Stimulated activated naive B cell treated with anti-CD40 and anti-IgM and Interleukin-4, amounts not matched to agents 10 μg/mL and 1 μg/mL and 100 μg/mL, for 72 hours (primary cell): ENCODE results near the gene COG4.

Experiments
- ATAC-seq, 2 donors: fragments of 150-1000 bp; cut with Tn5 transposase; replicated peaks; 2 replicates each; pipeline ENCODE4 v1.10.0; 2021; ENCODE audit warnings: moderate library complexity in 1 of 2
- DNase-seq: peaks from one replicate; pipeline ENCODE4 v3.0.0; 2021
- H3K27ac Mint-ChIP-seq: one replicate; pipeline ENCODE4 v1.8.0; 2022; ENCODE audit warnings: mild to moderate bottlenecking, mixed read lengths
- H3K27me3 Mint-ChIP-seq, 2 donors: one replicate each; pipeline ENCODE4 v1.8.0; 2022; ENCODE audit warnings: mixed read lengths in 2 of 2
- H3K36me3 Mint-ChIP-seq, 2 donors: one replicate each; pipeline ENCODE4 v1.8.0; 2022; ENCODE audit warnings: mixed read lengths in 2 of 2, mild to moderate bottlenecking in 1 of 2
- H3K4me1 Mint-ChIP-seq, 2 donors: one replicate each; pipeline ENCODE4 v1.8.0; 2022; ENCODE audit warnings: mixed read lengths in 2 of 2, mild to moderate bottlenecking in 1 of 2
- H3K4me3 Mint-ChIP-seq, 2 donors: one replicate each; pipeline ENCODE4 v1.8.0; 2022; ENCODE audit warnings: mild to moderate bottlenecking in 2 of 2, mixed read lengths in 2 of 2, moderate library complexity in 1 of 2
- H3K9me3 Mint-ChIP-seq, 2 donors: one replicate each; pipeline ENCODE4 v1.8.0; 2022; ENCODE audit warnings: mixed read lengths in 2 of 2, mild to moderate bottlenecking in 1 of 2

COG4 gene

DNA sequence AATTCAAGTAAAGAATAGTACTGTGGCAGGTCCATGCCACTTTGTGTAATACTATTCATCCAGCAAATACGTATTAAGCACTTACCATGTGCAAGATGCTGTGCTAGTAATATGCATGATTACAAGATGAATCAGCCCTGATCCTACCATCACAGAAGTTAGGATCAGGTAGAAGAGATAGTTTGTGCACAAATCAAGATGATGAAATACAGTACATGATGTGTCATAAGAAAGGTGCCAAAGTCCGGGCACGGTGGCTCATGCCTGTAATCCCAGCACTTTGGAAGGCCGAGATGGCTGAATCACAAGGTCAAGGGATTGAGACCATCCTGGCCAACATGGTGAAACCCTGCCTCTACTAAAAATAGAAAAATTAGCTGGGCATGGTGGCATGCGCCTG lies 10.9 kb downstream of the COG4 start:
- no peak overlapping the region for H3K4me3 Mint-ChIP-seq
- no peak overlapping the region for H3K27ac Mint-ChIP-seq
- H3K9me3 Mint-ChIP-seq, result no peaks in the 10 kb centered on the region
- ATAC-seq (no peak), DNase-seq (no peak)
- H3K4me1 Mint-ChIP-seq, result peaks cover 3 to 6% of the 10 kb centered on the region in 2 donors
- peaks cover 27 to 32% of the 10 kb centered on the region in 2 donors for H3K36me3 Mint-ChIP-seq
- H3K27me3 Mint-ChIP-seq, result no peaks in the 10 kb centered on the region

DNA sequence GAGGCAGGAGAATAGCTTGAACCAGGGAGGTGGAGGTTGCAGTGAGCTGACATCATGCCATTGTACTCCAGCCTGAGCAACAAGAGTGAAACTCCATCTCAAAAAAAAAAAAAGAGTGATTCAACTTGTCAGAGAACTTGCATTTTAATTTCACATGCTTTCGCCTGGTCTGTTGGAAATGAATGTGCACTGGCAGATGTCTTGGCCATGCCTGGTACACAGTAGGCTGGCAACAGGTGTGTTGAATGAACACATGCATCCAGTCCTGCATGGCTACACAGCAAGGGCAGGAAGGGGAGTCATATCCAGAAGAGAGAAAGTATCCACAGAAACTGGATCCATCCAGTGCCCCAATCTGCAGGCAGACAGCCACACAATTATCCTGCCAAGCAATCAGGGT lies 11.5 kb downstream of the COG4 start:
- H3K4me3 Mint-ChIP-seq, result no peak overlapping the region
- DNase-seq (no peak), ATAC-seq (no peak)
- H3K9me3 Mint-ChIP-seq, result no peaks in the 10 kb centered on the region
- H3K4me1 Mint-ChIP-seq, result peaks cover 3 to 6% of the 10 kb centered on the region in 2 donors
- peaks cover 28 to 30% of the 10 kb centered on the region in 2 donors for H3K36me3 Mint-ChIP-seq
- no peak overlapping the region for H3K27ac Mint-ChIP-seq
- H3K27me3 Mint-ChIP-seq, result no peaks in the 10 kb centered on the region

DNA sequence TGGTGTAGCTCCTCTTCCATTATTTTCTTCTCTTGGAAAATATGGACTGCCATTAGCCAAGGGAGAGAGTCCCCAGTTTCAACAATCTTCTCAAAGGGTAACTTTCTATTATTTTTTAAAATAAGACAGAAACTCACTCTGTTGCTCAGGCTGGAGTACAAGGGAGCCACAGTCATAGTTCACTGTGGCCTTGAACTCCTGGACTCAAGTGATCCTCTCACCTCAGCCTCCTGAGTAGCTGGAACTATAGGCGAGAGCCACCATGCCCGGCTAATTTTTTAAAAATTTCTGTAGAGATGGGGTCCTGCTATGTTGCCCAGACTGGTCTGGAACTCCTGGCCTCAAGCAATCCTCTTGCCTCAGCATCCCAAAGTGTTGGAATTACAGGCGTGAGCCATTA lies 13.1 kb downstream of the COG4 start:
- no peak overlapping the region for H3K4me3 Mint-ChIP-seq
- H3K4me1 Mint-ChIP-seq, result peaks cover 3 to 6% of the 10 kb centered on the region in 2 donors
- H3K27ac Mint-ChIP-seq, result no peak overlapping the region
- no peak for ATAC-seq
- DNase-seq, result no peak
- no peaks in the 10 kb centered on the region for H3K9me3 Mint-ChIP-seq
- H3K27me3 Mint-ChIP-seq, result no peaks in the 10 kb centered on the region
- H3K36me3 Mint-ChIP-seq, result peaks cover 24 to 30% of the 10 kb centered on the region in 2 donors

DNA sequence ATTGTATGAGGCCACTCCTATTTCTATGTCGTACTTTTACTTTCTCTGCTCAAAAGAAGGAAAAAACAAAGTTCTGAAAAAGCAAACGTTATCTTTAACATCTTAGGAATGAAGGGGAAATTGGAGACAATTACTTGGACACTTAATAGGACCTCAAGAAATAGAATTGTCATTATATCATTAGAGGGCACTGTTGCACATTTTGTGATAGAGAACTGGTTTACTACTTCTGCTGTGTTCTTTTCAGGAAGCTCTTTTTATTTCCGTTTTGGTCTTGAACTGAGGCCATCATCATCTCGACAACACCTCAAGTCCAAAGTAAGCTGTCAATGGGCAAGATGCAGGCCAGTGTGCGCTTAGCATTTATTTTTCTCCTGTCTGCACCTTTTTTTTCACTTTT lies 14.6 kb downstream of the COG4 start:
- Mint-ChIP-seq H3K9me3 (no peaks in the 10 kb centered on the region), H3K27me3 (no peaks in the 10 kb centered on the region), H3K36me3 (peaks cover 28% of the 10 kb centered on the region in 2 donors), H3K4me1 (peaks cover 5 to 6% of the 10 kb centered on the region in 2 donors), H3K4me3 (no peak overlapping the region), H3K27ac (no peak overlapping the region)
- ATAC-seq, result no peak
- no peak for DNase-seq

DNA sequence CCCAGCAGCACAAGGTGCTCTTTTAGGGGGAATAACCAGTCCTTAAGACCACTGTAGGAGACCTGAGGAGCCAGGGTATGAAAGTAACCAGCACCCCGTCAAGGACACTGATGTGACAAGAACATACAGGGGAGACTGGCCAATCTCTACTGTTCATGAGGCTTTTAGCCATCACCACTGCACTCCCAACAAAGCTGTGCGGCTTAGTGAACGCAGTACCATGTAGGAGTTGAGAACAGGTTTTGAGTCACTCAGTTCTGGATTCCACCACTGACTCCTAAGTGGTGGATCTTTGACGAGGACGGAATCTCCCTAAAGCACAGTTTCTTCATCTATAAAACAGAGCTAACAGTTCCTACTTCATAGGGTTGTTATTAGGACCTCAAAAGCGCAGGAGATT lies 26.8 kb downstream of the COG4 start:
- ATAC-seq (peak in 1 of 2 donors; percentile 45), DNase-seq (no peak)
- no peak overlapping the region for H3K4me3 Mint-ChIP-seq
- peaks cover 18 to 35% of the 10 kb centered on the region in 2 donors for H3K36me3 Mint-ChIP-seq
- H3K9me3 Mint-ChIP-seq, result no peaks in the 10 kb centered on the region
- H3K4me1 Mint-ChIP-seq, result peaks cover 0 to 1% of the 10 kb centered on the region in 2 donors
- no peak overlapping the region for H3K27ac Mint-ChIP-seq
- no peaks in the 10 kb centered on the region for H3K27me3 Mint-ChIP-seq

DNA sequence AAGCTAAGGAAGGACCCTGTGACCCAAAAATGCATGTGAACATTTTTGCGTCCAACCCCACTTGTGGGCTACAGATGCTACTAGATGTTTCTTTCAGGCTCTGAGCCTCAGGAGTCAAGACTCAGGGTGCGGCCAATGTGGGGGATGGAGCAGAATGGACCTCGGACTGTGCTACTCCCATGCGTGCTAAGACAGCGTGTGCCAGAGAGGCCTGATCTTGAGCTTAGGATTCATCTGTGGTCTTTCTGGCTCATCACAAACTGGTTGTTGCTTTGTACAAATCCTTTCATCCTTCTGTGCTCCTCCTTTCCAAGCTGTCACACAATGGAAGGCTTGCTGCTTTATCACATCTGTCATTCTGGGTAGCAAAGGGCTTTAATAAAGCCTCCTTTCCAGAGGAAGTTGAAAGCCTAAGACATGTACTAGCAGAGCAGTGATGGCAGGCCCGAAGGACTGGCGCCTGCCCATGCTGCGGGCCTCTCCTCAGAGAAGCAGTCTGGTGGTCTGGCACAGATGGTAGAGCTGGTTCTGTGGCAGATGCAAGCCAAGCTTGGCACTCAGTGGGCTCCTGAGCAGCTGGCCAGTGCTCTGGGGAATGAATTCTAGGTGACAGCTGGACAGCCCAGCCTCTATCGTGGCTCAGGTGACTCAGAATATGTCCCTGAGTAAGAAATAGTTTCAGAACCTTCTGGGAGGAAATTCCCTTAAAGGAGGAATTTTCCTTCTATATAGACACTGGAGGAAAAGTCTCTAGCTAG lies 27.8 kb downstream of the COG4 start:
- DNase-seq (no peak), ATAC-seq (no peak)
- peaks cover 15 to 30% of the 10 kb centered on the region in 2 donors for H3K36me3 Mint-ChIP-seq
- peaks cover 0 to 1% of the 10 kb centered on the region in 2 donors for H3K4me1 Mint-ChIP-seq
- H3K27me3 Mint-ChIP-seq, result no peaks in the 10 kb centered on the region
- H3K9me3 Mint-ChIP-seq, result no peaks in the 10 kb centered on the region
- peak overlapping the region; percentile 31 for H3K27ac Mint-ChIP-seq
- H3K4me3 Mint-ChIP-seq, result no peak overlapping the region

DNA sequence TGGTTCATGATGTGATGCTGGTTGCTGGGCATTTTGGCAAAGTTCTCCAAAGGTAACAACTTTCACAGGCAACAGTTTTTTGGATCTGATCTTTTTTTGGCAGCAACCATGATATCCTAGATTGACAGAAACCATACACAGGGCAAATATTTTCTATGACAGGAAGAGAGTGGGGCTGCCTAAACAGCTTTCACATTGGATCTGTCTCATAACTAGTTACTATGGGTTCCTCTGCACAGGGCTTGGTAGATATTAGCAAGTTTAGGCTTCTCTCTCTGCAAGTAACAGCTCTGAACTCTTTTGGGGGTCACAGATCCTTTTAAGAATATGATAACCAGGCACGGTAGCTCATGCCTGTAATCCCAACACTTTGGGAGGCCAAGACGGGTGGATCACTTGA lies 28.6 kb downstream of the COG4 start:
- ATAC-seq (no peak), DNase-seq (no peak)
- Mint-ChIP-seq H3K36me3 (peaks cover 17 to 37% of the 10 kb centered on the region in 2 donors), H3K4me1 (peaks cover 0 to 1% of the 10 kb centered on the region in 2 donors), H3K27me3 (no peaks in the 10 kb centered on the region), H3K27ac (no peak overlapping the region), H3K4me3 (no peak overlapping the region), H3K9me3 (no peaks in the 10 kb centered on the region)

DNA sequence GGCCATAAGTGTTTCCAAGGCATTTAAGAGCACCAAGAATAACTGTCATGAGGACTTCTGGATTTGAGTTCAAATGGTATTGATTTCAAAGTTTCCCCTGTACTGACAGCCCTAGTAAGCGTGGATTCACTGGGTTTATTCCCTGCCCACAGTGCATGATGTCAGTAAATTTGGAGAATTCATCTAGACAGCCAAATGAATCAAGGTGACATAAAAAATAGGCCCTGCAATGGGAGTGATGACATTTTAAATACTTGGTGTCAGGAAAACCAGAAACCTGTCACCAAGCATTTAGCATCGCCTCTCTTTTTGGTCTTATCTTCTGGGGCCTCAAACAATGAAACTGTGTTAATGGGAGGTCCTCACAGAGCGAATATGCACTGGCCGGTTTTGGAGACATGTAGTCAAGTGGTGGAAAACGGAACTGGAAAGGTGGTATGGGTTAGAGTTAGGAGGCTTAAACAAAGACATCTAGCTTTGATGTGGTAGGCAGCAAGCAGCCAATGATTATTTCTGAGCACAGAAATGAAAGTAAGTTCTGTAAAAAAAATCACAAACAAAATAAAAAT lies 29.1 kb downstream of the COG4 start:
- ATAC-seq (no peak), DNase-seq (no peak)
- no peak overlapping the region for H3K4me3 Mint-ChIP-seq
- peaks cover 0 to 1% of the 10 kb centered on the region in 2 donors for H3K4me1 Mint-ChIP-seq
- H3K27ac Mint-ChIP-seq, result no peak overlapping the region
- H3K27me3 Mint-ChIP-seq, result no peaks in the 10 kb centered on the region
- H3K36me3 Mint-ChIP-seq, result peaks cover 19 to 40% of the 10 kb centered on the region in 2 donors
- H3K9me3 Mint-ChIP-seq, result no peaks in the 10 kb centered on the region

DNA sequence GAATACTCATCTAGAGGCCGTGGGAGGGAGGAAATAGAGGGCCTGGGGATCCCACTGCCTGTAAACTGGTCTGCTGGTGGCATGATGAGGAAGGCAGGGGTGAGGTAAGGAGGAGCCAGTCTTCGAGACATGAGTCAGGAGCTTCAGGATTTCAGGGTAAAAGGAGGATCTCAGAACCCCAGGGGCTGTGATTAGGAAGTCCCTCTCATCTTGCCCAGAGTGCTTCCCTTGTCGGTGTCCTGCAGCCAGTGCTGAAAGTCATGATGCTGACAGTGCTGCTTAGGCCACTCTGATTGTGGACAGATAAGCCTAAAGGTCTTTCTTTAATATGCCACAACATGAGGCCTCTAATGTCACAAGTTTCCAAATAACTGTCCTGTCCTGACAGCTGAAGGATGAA lies 29.6 kb downstream of the COG4 start:
- Mint-ChIP-seq H3K27ac (no peak overlapping the region), H3K36me3 (peaks cover 19 to 40% of the 10 kb centered on the region in 2 donors), H3K27me3 (no peaks in the 10 kb centered on the region), H3K4me1 (peaks cover 0 to 1% of the 10 kb centered on the region in 2 donors), H3K4me3 (no peak overlapping the region), H3K9me3 (no peaks in the 10 kb centered on the region)
- ATAC-seq (no peak), DNase-seq (no peak)

DNA sequence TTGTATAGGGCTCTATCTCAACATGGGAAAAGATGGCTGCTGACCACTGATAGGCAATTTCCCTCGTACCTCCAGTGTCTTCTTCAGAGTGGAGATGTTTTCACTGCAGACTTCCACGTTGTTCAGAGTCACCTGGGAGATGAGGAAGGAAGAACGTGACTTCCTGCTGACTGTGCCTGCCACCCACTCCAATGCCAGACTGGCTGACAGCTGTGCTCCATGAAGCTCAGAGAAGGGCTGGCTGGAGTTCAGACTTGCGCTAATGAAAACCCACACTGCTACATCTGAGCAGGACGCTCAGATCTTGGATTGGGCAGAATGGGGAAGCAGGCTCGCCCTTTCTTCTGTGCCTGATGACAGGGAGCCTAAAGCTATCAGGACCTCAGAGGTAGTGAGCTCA lies 33.1 kb downstream of the COG4 start:
- Mint-ChIP-seq H3K36me3 (peaks cover 16 to 39% of the 10 kb centered on the region in 2 donors), H3K4me3 (no peak overlapping the region), H3K9me3 (no peaks in the 10 kb centered on the region), H3K27ac (no peak overlapping the region), H3K4me1 (no peaks in the 10 kb centered on the region), H3K27me3 (no peaks in the 10 kb centered on the region)
- ATAC-seq, result peak; percentile 42 to 57
- DNase-seq, result no peak

DNA sequence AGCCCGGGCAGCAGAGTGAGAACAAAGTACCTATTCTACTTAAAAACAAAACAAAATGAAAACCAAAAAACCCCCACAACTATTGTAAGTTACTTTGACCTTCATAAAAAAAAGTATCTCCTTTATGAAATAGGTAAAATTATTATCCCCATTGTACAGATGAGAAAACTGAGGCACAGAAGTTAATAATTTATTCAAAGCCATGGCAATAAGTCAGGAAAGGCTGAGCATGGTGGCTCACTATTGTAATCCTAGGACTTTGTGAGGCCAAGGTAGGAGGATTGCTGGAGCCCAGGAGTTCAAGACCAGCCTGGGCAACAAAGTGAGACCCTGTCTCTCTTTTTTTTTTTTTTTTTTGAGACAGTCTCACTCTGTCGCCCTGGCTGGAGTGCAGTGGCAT lies 38.5 kb downstream of the COG4 start:
- ATAC-seq (no peak), DNase-seq (no peak)
- Mint-ChIP-seq H3K9me3 (no peaks in the 10 kb centered on the region), H3K36me3 (peaks cover 22 to 35% of the 10 kb centered on the region in 2 donors), H3K27ac (no peak overlapping the region), H3K4me1 (no peaks in the 10 kb centered on the region), H3K27me3 (no peaks in the 10 kb centered on the region), H3K4me3 (no peak overlapping the region)

DNA sequence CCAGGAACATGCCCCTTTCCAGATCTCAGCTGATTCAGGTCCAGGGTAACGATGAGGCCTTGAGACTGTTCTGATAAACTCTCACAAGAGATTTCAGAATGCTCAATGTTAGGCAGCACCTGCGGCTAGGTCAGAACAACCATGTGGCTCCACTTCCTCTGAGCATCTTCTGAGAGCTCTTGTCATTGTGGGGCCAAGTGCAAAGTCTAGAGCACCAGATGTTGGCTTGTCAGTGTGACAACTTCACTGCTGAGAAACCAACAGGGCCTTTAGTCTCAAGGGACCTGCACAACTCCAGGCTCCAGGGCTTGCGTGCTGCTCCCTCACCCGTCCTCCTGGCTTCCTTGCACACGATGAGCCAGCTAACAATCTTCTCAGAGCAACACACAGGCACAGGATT lies 39.9 kb downstream of the COG4 start:
- DNase-seq, result no peak
- Mint-ChIP-seq H3K36me3 (peaks cover 22 to 37% of the 10 kb centered on the region in 2 donors), H3K9me3 (no peaks in the 10 kb centered on the region), H3K4me3 (no peak overlapping the region), H3K27me3 (no peaks in the 10 kb centered on the region), H3K4me1 (peaks cover 5 to 8% of the 10 kb centered on the region in 2 donors), H3K27ac (peak overlapping the region; percentile 20)
- peak in 1 of 2 donors; percentile 33 for ATAC-seq

DNA sequence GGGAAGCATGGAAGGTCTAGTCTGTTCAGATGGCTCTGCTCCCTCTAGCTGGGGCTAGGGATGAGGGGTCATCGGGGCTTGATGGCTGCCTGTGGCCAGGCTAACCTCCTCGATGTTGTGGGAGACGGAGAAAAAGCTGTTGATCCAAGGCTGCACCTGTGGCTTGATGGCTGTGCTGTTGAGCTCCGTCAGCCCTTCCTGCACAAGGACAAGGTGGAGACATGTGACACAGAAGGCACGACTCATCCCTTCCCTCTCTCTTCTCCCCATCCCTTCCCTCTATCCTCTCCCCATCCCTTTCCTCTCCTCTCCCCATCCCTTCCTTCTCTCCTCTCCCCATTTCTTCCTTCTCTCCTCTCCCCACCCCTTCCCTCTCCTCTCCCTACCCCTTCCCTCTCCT lies 40.7 kb downstream of the COG4 start:
- Mint-ChIP-seq H3K36me3 (peaks cover 26 to 44% of the 10 kb centered on the region in 2 donors), H3K4me1 (peaks cover 11 to 16% of the 10 kb centered on the region in 2 donors), H3K27ac (peak overlapping the region; percentile 27), H3K9me3 (no peaks in the 10 kb centered on the region), H3K4me3 (no peak overlapping the region), H3K27me3 (no peaks in the 10 kb centered on the region)
- DNase-seq, result no peak
- no peak for ATAC-seq

DNA sequence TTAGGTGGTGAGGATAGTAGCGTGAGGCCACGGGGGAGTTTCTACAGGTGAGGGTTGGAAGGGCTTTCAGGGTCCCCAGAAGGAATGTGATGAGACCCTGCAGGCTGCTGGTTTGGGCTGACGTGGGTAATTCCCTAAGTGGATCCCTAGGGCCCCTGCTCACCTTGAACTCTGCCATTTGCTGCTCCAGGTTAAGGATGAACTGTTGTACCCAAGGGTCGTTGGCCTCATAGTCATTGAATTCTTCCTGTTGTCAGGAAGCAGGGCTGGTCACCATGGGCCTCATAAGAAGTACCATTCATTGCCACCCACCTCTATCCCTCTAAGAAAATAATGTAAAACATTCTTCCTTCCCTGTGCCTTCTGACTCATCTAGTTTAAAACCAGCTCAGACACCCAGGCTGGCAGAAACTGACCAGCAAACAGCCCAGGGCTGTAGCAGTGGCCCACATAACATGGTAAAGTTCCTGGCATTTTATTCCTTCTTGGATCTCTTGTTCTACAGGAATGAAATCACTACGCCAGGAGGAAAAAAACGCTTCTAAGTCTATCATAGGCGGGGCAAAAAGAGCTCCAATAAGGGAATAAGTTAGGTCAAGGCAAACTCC lies 41.3 kb downstream of the COG4 start:
- Mint-ChIP-seq H3K36me3 (peaks cover 26 to 47% of the 10 kb centered on the region in 2 donors), H3K27me3 (no peaks in the 10 kb centered on the region), H3K27ac (peak overlapping the region; percentile 27), H3K4me1 (peaks cover 14 to 21% of the 10 kb centered on the region in 2 donors), H3K9me3 (no peaks in the 10 kb centered on the region), H3K4me3 (no peak overlapping the region)
- no peak for ATAC-seq
- no peak for DNase-seq
